Bronchial smooth muscle cell (primary cell): ENCODE results near the gene HSPA5. TPM values are rescaled to one million over a fixed set of nuclear protein-coding genes. Genes with fewer than 3 reads are reported as not detected.

Experiments used
- total RNA-seq: library from RNA; depleted of rRNA; stranded (reverse); fragments of >200 nt; gene quantifications from 2 replicates; pipeline ENCODE4 v1.2.1, GENCODE V29; 2014

The HSPA5 gene
- 176 TPM in 2 replicates for total RNA-seq

GRCh38 chr9:125241000-125241862 lies at the start of gene HSPA5:
Gene HSPA5, minus strand, starts transcription at chr9:125241343. Its CDS starts 217 bp downstream, at chr9:125241126.

DNA sequence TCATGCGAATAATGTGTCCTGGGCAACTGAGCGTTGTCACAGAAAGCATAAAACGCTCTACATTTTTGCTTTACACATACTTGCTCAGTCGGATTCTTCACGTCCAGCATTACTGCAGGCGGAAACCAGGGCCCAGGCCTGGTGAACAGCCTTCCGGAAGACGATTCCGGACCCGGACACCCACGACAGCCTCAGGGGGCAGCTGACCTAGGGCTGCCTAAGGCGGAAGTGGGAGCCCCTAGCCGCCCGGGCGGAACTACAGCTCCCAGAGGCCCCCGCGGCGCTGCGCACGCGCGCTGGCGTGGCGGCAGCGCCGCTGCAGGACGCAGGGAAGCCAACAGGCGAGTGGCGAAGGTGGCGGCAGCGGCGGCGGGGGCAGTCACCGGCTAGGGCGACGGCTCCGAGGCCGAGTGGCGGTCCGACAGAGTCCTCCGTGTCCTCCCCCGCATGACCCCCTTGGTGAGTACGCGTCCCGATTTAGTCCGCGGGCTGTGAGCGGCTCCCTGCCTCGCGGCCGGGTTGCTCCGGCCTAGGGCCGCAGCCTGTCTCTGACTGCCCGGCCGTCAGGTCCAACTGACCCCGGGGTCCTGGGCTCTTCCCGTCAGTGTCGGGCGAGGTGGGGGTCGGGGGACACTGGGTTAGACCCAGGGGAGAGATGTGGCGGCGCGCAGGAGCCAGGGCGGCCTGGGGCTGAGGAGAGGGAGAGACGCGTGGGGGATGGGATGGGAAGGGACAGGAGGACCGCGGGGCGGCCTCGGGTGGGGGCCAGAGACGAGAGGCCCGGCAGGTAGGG lies 20.6 kb upstream of the HSPA5 start, which contains the start of gene GAPVD1:
Gene GAPVD1, plus strand, starts transcription at position 326 of the 793 bp plus-strand sequence. CDS start 37,096 bp downstream, outside the sequence.

DNA sequence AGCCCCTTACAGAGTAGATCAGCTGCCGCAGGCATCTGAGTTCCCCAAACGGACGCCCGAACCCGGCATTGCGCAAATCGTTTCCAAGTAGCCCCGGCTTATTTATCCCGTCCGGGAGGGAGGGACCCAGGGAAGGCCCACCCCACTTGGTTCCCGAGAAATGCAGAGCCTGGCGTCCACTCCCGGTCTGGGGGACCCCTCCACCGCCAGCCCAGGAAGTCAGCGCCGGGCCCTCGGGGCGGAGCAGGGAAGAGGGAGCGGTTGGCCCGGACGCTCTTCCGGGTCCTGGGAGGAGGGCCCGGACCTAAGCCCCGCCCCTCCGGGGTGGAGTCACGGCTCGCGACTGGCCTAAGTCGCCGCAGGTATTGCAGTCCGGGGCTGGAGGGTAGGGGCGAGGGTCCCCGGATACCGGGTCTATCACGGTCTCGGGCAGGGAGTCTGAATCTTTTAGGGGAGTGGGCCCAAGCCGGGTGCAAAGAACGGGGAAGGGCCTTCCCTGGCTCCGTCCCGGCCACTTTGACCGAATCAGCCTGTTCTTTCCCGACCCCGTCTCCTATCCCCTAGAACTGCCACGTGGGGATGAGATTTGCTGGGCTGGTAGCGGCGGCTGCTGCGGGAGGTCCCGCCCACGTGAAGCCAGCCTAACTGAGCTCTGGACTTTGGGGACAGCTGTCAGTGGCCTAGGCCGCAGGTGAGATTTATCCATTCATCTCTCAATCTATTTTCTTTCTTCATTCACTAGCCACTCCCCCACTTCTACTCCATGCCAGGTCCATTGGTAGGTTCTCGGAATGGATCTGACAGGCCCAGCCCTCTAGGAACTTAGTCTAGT lies 40.7 kb downstream of the HSPA5 start, which contains the start of gene RABEPK:
Gene RABEPK, plus strand, starts transcription at position 327 of the 832 bp plus-strand sequence. CDS start 2,472 bp downstream, outside the sequence.

DNA sequence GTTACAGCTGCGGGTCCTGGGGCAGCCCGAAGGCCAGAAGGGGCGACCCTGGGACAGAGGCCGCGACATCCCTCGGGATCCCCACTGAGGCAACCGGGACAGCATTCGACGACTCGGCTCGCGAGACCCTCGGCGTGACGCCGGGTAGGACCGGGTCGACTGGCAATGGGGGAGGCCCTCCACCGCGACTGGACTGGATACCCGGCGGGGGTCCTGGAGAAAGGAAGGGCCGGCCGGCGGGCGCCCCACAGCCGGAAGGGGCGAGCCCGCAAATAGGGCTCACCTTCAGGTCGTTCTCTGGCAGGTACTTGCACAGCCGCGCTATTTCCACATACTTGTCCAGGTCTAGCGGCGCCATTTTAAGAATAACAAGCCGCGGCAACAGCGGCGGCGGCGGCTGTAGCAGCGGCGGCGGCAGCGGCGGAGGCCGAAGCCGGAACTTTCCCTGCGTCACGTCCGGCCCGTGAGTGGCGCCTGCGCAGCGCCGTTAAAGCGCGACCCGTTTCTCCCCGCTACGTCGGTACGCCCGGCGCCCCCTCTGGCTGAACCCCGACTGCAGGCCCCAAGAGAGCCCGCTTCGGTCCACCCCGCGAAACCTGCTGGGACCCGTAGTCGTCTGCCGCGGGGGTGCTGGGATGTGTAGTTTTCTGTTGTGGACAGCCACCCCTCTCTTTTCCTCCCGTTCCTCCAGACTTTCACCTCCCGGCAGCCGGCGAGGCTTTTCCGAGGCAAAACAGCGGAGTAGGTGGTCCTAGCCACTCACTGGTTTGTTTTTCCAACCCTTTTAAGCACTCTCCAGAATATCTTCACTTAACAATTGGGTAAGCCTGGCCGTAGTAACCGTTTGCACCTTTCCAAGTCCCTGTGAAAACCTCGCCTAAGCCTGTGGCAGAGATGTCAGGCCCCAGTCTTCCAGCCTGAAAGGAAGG lies 51.5 kb downstream of the HSPA5 start, which contains the start of gene PPP6C:
Gene PPP6C, minus strand, starts transcription at position 443 of the 929 bp plus-strand sequence. Its CDS starts 85 bp downstream, at position 358.

Other genes starting within 250 kb of the HSPA5 start
- gene SCAI, start 97.8 kb downstream of the HSPA5 start, total RNA-seq, result 6.6 and 7.5 TPM in 2 replicates
- 7.3 TPM in 2 replicates for gene PPP6C, start 51.5 kb downstream of the HSPA5 start, total RNA-seq
- 37.8 and 53.8 TPM in 2 replicates for gene RABEPK, start 40.8 kb downstream of the HSPA5 start, total RNA-seq
- 28.4 and 29.5 TPM in 2 replicates for gene GAPVD1, start 20.5 kb upstream of the HSPA5 start, total RNA-seq